Stimulated activated CD4-positive, alpha-beta T cell treated with anti-CD3 and anti-CD28 coated beads, TNF-alpha, amount 100 ng/mL, for 1 hour (primary cell): Measurements from ENCODE around the gene ABCG4.
"Not testable (repeated sequence)": the region's sequence is repeated elsewhere in the genome, so short reads cannot be mapped to it uniquely, and the experiment has no call there.

Experiments used
- DNase-seq, 3 donors: peaks; one replicate each; pipeline ENCODE4 v3.0.0-alpha.2; 2020; ENCODE audit warnings: low read depth in 3 of 3, low spot score in 1 of 3

The ABCG4 gene

GRCh38 chr11:119115484-119116234 lies 33.2 kb upstream of the ABCG4 start:
- DNase-seq: peak in 1 of 3 donors; percentile 26

GRCh38 chr11:119116235-119116594 lies 32.6 kb upstream of the ABCG4 start:
- no peak for DNase-seq

GRCh38 chr11:119116601-119117000 lies 32.3 kb upstream of the ABCG4 start:
- no peak for DNase-seq

- no peak for DNase-seq
Observed at GRCh38 chr11:119117004-119117706, 31.7 kb upstream of the ABCG4 start.

GRCh38 chr11:119118227-119118626 lies 30.6 kb upstream of the ABCG4 start:
- no peak for DNase-seq

GRCh38 chr11:119118946-119119345 lies 29.9 kb upstream of the ABCG4 start:
- DNase-seq: no peak

- no peak for DNase-seq
Observed at GRCh38 chr11:119120639-119121007, 28.2 kb upstream of the ABCG4 start.

- peak; percentile 99 for DNase-seq
Observed at GRCh38 chr11:119121008-119121810, 27.6 kb upstream of the ABCG4 start, which contains the start of gene HINFP. Gene HINFP, plus strand, starts transcription at chr11:119121580. Its CDS starts 5,365 bp downstream, at chr11:119126945.

- no peak for DNase-seq
Observed at GRCh38 chr11:119121811-119122124, 27.1 kb upstream of the ABCG4 start.

- DNase-seq: no peak
Observed at GRCh38 chr11:119125821-119126220, 23.0 kb upstream of the ABCG4 start.

GRCh38 chr11:119126675-119127268 lies 22.1 kb upstream of the ABCG4 start:
- no peak for DNase-seq

GRCh38 chr11:119130662-119131061 lies 18.2 kb upstream of the ABCG4 start:
- DNase-seq: no peak

- no peak for DNase-seq
Observed at GRCh38 chr11:119134389-119134978, 14.4 kb upstream of the ABCG4 start.

- DNase-seq: not testable (repeated sequence)
Observed at GRCh38 chr11:119139276-119139675, 9.6 kb upstream of the ABCG4 start.

GRCh38 chr11:119144825-119145486 lies 3.9 kb upstream of the ABCG4 start:
- DNase-seq: no peak

- no peak for DNase-seq
Observed at GRCh38 chr11:119145551-119145950, 3.3 kb upstream of the ABCG4 start.

- no peak for DNase-seq
Observed at GRCh38 chr11:119147604-119148333, 1.1 kb upstream of the ABCG4 start.

GRCh38 chr11:119148720-119149017 lies 183 bp upstream of the ABCG4 start:
- no peak for DNase-seq

GRCh38 chr11:119149786-119150275 lies 979 bp downstream of the ABCG4 start:
- no peak for DNase-seq

- DNase-seq: no peak
Observed at GRCh38 chr11:119152043-119152442, 3.2 kb downstream of the ABCG4 start.
